RPMI7951 (cell line): Measurements from ENCODE around the gene MSRB1. TPM values are rescaled to one million over a fixed set of nuclear protein-coding genes. Genes with fewer than 3 reads are reported as not detected.
"Not testable (repeated sequence)": the region's sequence is repeated elsewhere in the genome, so short reads cannot be mapped to it uniquely, and the experiment has no call there.

Source experiments
- DNase-seq: peaks from one replicate; pipeline ENCODE4 v3.0.0-alpha.2; 2012; ENCODE audit warnings: low read depth
- total RNA-seq: library from RNA; depleted of rRNA; stranded (reverse); fragments of >200 nt; shearing (Covaris generic); gene quantifications from 2 replicates; pipeline ENCODE4 v1.2.3, GENCODE V29; 2014

The MSRB1 gene
- total RNA-seq, 1 experiment from 2014 or later = 14.4 TPM

DNA sequence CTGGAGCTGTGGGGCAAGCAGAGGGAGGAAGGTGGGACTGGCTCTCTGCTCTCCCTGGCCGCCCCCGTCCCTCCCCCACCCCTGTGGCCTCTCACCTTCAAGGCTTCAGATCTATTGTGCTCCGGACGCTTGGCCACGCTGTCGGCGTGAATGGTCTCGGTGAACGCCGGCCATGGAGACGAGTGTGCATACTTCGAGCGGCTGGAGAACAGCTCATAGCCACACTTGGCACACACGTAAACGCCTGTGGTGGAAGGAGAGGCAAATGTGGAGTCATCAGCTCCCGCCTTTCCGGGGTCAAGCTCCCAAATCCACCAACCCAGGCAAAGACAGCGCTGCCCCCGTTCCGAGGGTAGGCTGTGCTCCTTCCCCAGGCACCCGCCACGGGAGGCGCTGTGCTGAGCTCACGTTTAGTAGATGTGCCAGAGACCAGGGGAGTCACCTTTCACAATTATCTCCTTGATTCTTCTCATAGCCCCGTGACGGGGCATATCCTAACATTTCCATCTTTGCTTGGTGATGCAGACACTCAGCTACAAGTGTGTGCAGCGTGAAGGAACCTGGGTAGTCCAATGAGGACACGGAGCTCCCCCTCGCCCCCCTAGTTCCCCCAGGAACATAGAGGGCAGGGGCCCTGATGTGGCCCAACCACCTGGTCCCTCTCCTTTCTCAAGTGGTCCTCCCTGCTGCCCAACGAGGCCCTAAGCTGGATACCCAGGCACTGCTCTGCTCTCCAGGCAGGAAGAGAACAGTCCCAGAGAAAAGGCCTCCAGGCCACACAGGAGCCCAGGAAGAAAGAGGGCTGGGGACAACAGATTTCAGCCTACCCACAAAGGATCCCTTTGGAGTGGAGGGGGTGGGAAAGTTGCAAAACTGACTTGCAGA lies 1.6 kb downstream of the MSRB1 start:
- no peak for DNase-seq

DNA sequence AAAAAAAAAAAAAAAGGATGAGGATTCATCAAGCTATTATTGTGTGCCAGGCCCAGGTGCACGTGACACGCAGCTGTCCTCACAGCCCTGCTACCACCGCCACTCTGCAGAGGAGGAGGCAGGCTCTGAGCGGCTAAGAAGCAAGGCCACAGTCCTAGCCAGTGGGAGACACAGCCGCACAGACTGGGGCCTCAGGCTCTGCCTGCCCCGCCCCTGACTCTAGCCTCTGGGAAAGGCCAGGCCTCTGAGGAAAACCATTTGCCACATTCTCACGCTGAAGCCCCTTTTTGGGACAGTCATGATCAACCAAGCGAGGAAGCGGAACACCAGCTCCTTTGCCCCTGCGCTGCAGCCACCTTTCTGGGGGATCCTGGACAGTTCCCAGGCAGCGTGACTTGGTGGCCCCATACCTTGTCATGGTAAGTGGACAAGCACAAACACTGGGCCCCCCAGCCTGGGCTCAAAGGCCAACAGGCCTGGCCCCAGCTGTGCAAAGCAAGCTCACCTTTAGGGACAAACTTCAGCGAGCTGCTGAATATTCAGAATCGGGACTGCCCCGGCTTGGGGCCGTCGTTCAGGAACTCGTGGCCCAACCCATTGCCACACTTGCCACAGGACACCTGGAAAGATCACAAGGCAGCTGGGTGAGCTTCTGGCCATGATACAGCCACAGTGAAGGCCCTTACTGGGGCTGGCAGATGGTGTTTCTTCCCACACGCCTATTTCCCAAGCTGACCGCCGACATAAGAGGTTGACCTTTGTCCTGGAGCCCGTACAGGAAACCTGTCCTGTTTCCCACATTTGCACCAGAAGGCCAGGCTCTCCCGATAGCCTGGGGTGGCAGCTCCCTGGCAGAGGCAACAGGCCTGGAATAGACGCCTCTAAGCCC lies 2.5 kb downstream of the MSRB1 start:
- no peak for DNase-seq

DNA sequence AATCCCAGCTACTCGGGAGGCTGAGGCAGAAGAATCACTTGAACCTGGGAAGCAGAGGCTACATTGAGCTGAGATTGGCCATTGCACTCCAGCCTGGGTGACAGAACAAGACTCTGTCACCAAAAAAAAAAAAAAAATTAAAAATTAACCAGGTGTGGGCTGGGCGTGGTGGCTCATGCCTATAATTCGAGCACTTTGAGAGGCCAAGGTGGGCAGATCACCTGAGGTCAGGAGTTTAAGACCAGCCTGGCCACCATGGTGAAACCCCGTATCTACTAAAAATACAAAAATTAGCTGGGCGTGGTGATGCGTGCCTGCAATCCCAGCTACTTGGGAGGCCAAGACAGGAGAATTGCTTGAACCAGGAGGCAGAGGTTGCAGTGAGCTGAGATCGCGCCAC lies 3.2 kb downstream of the MSRB1 start:
- DNase-seq = not testable (repeated sequence)

DNA sequence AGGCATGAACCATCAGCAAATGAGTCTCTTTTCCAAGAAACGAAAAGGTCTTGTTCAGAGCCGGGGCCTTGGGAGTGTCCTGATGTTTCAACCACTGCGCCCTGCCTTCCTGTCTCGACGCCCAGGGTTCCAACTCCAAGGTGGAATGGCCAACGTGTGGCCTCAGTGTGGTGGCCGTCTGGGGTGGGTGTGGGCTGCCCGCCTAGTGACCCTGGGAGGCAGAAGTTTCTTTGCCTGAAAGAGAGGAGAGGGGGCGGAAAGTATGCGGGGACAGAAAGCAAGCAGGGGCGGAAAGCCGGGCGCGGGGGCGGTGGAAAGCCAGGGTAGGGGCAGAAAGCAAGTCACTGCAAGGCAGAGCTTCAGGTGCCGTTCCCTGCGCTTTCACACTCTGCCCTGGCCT lies 4.1 kb downstream of the MSRB1 start:
- no peak for DNase-seq

DNA sequence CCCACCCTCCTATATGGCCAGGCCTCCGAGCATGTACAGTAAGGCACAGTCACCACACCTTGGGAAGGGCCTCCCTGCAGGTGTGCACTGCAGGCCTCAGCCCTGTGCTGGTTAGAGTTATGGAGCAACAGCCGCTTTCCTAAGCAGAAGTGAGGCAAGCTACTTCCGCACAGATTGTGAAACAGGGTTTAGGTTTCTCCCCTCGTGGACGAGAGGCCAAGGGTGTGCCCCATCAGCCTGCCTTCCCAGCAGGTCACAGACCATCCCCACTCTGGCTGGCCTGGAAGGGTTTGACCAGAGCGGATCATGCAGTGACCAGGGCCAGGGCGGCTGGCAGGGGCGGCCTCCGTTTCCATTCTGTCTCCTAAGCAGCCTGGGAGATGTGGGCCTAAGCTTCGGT lies 4.7 kb downstream of the MSRB1 start:
- no peak for DNase-seq

DNA sequence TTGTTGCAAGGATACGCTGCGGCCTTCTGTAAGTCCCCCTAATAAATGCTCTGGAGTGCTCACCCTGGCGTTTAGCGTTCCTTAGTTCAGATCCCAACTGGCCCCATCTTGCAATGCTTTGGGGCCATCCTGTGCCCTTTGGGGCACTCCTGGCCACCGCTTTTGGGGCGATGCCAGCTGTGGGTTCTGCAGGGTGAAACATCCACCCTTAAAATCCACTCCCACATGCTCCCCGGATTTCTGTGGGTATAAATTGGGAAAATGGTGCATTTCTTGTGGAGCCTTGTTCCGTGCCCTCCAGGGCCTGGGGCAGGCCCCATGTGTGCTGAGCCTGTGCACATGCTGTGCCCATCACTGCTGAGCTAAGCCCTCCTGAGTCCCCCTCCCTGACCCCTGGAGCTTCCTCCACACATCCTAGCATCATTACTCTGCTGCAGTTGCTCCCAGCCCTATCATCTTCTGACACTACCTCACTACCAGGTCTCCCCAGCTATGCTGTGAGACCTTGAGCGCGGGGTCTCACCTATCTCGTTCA lies 6.0 kb downstream of the MSRB1 start:
- no peak for DNase-seq

DNA sequence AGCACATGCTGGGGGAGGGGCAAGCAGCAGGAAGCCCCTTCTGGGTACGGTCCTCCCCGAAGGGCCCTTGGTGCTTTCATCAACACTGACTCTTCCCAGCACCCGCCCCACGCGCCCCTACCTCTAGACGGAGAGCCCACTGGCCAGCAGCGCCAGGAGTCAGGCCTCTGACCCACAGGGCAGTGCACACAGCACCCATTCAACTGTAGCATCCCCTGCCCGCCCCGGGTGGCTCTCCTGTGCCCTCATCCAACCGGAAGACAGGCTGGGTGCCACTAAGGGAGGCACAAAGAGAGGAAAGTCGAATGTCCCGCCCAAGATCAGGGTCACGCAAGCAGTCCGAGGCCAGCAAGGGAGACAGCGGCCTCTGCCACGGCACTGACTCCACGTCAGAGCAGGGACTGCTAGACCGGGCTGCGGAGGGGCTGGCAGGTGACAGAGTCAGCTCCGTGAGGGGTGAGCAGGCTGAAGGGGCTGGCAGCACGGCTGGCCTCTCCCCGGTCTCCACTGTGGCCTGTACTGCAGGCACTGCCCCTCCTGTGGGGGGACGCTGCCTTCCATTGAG lies 9.8 kb downstream of the MSRB1 start:
- DNase-seq = no peak

DNA sequence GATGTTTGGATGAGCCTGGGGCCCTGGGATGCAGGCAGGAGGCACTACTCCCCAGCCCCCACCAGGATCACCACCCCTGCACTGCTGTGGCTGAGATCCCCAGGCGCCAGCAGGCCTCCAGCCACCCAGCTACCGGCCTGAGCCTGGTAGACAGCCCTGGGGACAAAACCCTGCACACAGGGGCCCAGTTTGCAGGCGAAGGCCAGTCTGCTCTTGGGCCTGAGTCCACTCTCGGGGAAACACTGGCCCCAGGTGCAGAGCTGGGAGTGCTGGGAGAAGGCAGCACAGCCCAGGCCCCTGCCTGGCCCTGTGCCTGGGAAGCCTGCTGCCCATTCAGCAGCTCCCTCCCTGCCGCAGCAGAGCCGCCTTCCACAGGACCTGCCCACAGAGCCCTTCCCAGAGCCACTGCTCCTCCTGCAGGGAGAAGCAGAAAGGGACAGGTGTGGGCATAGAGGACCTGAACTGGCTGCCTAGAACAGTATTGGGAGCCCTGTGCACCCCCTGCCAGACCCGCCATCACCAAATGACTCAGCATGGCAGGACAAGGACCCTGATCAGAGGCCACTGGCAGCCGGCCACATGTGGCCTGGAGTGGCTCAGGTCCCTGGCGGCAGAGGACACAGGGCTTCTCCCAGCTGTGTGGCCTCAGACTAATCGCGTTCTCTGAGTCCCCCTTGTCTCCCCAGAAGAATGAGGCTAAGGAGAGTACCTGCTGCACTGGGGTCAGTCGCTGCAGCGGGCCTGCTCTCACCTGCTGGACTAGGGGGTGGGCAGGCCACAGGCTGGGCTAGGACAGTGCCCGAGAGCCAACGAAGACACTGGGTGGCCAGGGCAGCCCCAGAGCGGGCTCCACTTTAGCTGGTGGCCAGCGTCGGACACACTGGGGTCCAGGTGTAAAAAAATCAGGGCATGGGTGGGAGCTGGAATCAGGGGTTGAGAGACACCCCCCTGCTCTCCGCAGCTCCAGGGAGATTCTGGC lies 10.7 kb downstream of the MSRB1 start:
- DNase-seq = no peak

DNA sequence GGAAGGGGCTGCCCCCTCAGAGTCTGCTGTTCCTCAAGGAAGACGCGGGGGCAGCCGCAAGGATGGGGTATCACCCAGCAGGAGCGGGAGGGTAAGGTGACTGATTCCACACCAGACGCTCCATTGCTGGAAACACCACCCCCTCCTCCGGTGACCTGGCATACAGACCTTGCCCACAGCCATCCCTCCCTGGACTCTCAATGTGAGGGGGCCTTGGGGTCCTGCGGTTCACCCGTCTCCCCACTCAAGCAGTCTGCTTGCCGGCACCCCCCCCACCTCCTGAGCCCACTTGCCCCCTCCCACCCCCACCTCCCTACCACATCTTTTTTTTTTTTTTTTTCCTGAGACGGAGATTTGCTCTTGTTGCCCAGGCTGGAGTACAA lies 12.7 kb downstream of the MSRB1 start:
- no peak for DNase-seq

DNA sequence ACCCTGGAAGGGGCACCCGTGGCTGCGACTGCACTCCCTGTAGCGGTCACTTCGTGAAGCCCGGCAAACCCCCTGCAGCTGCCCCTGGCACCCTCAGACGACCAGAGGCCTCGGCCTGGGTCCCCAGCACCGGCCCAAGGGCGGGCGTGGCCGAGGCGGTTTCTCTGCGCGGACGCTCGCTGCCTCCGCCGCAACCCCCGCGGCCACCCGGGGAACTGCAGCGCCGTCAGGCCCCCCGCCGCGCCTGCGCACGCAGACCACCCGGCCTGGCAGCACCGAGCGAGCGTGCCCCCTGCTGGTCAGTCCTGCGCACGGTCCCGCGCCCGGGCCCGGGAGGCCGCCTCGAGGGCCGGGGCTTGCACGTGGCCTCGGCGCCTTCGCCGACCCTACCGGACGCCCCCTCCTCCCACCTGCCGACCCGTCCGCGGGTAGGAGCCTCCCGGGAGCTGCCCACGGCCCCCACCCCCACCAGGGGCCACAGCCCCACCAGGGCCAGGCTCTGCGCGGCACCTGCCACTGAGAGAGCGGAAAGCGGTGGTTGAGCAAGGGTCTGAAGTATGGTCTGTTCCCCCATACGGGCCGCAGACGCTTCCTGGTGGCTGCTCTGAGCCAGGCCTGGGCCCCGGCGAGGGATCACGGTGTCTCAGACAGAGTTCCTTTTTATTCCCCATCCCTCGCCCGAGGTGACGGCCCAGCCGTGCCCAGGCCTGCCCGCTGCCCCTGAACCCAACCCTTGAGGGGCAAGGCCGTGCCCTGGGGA lies 13.2 kb downstream of the MSRB1 start:
- DNase-seq = peak; percentile 68

DNA sequence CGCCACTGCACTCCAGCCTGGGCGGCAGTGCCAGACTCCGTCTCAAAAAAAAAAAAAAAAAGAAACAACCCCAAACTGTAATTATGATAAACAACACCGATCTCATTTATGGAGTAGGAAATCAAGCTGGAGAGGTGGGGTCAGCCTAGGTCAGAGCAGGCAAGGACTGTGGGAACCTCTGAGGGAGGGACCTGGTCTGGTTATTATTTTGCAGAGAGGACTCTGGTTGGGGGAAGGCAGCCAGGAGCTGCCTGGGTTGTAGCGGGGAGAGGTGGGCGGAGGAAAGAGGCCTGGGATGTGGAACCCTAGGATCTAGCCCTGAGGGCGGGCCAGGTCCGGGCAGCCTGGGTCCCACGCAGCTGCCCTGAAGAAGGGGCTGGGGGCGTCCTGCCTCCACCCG lies 13.9 kb downstream of the MSRB1 start:
- peak; percentile 28 for DNase-seq

DNA sequence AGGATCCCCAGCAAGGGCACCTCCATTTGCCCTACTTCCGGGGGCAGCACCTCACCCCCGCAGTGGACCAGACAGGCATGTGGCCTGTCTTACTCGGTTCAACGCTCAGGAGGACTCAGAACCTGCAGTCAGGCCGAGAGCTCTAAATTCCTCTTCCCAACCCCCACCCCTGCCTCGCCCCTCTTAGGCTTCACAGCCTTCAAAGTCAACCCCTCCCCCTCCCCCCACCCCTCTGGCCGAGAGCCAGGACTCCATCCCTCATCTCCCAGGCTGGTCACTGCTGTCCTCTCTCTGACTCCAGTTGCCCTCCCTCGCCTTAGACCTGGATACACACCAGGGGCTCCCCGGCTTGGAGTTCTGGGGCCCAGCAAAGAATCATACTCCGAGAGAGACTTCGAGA lies 16.7 kb downstream of the MSRB1 start:
- no peak for DNase-seq

DNA sequence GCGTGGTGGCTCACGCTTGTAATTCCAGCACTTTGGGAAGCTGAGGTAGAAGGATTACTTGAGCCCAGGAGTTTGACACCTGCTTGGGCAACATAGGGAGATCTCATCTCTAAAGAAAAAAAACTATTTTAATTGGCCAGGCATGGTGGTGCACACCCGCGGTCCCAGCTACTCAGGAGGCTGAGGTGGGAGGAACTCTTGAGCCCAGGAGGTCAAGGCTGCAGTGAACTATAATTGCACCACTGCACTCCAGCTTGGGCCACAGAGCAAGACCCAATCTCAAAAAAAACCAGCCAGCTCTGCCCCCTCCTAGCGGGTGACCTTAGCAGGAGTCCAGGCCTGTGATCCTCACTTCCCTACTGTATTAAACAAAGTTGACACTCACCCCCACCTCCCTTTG lies 18.9 kb downstream of the MSRB1 start:
- DNase-seq = no peak

DNA sequence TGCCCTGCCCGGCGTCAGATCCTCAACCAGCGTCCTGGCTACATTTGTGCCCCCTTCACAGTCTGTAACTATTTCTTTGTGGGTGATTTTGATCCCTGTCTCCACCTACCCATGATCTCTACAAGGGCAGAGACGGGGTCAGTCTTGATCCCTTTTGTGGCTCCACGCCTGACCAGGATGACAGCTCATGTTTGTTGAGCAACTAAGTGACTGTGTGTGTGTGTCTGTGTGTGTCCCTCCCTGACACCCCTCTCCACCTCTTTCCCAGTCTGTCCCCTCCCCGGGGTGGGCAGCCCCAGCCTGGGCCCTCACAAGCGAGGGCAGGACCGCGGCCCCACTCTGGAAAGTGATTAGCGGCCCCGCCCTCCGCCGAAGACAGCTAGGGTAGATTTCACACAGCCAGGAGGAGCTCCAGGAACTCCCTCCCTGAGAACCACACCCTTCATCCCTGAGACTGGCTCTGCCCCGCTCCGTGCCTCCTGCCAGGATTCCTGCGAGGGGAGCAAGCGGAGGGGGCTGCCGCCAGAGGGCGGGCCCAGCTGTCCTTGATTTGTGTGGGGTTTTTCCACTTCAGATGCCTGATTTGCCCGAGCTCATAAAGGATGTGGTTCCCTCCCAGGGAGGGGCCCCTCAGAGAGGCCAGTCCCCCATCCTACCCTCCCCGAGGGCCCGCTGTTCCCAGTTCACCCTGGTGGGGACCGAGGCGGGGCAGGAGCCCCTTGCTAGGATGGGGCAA lies 19.5 kb downstream of the MSRB1 start:
- peak; percentile 64 for DNase-seq

DNA sequence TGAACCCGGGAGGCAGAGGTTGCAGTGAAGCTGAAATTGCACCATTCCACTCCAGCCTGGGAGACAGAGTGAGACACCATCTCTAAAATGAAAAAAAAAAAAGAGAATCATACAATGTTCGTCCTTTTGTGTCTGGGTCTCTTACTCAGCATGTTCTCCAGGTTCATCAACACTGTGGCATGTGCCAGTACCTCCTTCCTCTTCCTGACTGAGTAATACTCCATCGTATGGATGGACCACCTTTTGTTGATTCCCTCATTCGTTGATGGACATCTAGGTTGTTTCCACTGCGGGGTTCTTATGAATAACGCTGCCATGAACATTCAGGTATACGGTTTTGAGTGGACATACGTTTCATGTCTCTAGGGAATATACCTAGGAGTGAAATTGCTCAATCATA lies 20.6 kb downstream of the MSRB1 start:
- no peak for DNase-seq

DNA sequence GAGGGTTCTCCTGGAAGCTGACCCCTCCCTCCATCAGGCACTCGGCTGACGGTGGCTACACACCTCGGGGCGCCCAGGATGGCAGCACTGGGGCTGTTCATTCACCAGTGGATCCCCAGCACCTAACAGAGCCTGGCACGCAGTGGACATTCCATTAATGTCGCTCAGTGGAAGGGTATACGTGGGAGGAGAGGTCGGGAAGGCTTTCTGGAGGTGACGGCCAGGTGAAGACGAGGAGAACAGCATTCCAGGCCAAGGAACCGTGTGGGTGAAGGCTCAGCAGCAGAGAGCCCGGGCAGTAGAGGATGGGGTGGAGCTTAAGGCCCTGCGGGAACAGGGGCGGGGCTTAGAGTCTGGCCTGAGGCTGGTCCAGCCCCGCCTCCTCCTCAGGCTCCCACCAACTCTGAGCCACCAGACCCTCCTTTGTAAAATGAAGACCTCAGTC lies 22.2 kb downstream of the MSRB1 start:
- DNase-seq = no peak

DNA sequence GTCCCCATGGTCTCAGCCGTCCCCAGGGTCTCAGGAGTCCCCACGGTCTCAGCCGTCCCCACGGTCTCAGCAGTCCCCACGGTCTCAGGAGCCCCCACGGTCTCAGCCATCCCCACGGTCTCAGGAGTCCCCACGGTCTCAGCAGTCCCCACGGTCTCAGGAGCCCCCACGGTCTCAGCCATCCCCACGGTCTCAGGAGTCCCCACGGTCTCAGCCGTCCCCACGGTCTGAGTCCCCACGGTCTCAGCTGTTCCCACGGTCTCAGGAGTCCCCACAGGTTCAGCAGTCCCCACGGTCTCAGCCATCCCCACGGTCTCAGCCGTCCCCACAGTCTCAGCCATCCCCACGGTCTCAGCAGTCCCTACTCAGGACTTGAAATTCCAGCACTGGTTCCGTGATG lies 22.9 kb downstream of the MSRB1 start:
- not testable (repeated sequence) for DNase-seq

DNA sequence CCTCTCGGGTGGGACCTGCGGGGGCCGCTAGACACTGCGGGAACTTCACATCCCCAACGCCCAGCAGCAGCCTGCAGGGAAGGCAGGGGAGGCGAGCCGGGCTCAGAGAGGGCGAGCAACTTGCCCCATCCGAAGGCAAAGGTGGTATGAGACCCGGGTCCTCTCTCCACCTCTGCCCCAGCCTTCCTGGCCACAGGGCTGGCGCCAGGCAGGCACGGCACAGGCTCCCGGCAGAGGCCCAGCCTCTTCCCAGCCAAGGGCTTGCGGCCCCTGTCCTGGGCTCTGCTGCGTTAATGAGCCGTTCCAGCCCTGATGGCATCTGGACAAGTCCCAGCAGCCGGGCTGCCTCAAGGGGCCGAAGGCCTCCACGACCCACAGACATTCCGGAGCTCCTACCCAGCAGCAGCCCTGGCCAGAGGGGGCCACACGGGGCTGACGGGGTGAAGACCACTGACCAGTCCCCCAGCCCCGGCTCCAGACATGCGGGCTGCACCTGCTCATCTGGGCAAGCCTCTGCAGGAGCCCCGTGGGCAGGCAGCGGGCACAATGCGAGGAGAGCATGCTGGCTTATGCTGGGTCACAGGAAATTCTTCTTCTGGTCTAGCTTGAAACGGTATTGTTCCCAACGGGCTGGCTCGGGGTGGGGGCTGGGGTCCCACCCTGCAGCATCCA lies 23.5 kb downstream of the MSRB1 start:
- no peak for DNase-seq
